ENCODE data around the gene SIM1.
"Not testable (repeated sequence)": the region's sequence is repeated elsewhere in the genome, so short reads cannot be mapped to it uniquely, and the experiment has no call there.

The SIM1 gene

DNA sequence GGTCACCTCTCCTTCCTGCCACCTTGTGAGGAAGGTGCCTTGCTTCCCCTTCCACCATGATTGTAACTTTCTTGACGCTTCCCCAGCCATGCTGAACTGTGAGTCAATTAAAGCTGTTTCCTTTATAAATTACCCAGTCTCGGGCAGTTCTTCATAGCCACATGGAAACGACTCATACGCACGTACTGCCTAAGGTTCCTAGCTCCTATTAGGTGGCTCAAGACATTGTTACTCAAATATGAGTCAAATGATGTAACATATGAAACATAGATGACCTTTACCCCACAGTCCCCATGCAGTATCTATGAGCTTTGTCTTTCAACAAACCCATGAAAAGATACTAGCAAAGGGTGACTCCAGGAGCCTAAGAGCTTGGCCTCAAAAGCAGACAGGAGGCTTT lies 98.3 kb downstream of the SIM1 start:
- Histone ChIP-seq H3K27ac (ENCODE audit: low read length) (no peak overlapping the region), H3K27me3 (ENCODE audit: low read depth, low read length) (no peaks in the 10 kb centered on the region), H3K79me2 (ENCODE audit: low read length) (no peaks in the 10 kb centered on the region), H3K4me2 (ENCODE audit: low read length) (no peak overlapping the region), H3K9me3 (ENCODE audit: insufficient read depth, low read length) (no peaks in the 10 kb centered on the region), H3K36me3 (replicated peaks; ENCODE audit: low read depth, low read length) (no peaks in the 10 kb centered on the region), H2AFZ (ENCODE audit: low read depth, low read length) (no peak overlapping the region), H3K4me1 (ENCODE audit: low read length) (peaks cover 9% of the 10 kb centered on the region; the same call in 1 of the 2 replicates), H3K9ac (ENCODE audit: low read length) (no peak overlapping the region), H3K4me3 (ENCODE audit: low read length) (no peak overlapping the region), H4K20me1 (ENCODE audit: insufficient read depth, low read length) (no peaks in the 10 kb centered on the region)
- TF ChIP-seq, protein P1, sequence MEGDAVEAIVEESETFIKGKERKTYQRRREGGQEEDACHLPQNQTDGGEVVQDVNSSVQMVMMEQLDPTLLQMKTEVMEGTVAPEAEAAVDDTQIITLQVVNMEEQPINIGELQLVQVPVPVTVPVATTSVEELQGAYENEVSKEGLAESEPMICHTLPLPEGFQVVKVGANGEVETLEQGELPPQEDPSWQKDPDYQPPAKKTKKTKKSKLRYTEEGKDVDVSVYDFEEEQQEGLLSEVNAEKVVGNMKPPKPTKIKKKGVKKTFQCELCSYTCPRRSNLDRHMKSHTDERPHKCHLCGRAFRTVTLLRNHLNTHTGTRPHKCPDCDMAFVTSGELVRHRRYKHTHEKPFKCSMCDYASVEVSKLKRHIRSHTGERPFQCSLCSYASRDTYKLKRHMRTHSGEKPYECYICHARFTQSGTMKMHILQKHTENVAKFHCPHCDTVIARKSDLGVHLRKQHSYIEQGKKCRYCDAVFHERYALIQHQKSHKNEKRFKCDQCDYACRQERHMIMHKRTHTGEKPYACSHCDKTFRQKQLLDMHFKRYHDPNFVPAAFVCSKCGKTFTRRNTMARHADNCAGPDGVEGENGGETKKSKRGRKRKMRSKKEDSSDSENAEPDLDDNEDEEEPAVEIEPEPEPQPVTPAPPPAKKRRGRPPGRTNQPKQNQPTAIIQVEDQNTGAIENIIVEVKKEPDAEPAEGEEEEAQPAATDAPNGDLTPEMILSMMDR (IDR thresholded peaks at IDR 0.05; ENCODE audit: low read depth, low read length) = no peak
- no peak for TF ChIP-seq EZH2phosphoT487 (IDR thresholded peaks at IDR 0.05; ENCODE audit: low read depth)

DNA sequence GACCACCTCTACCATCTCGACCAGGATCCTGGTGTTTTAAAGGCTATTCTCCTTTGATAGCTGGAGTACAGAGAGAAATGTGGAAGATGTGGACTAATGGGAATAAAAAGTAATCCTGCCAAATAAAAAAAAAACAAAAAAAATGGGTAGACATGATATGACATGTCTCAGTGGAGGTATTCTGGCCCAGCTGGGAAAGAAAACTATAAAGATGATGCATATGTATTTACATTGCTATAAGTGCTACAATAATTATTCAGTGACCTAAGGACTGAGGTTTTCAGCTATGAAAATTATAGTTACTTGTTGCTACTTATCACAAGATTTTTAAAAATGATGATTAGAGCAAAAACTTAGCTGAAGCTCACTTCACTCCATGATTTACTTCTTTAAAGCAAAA lies 101.1 kb downstream of the SIM1 start:
- no peak overlapping the region for H3K9ac ChIP-seq (ENCODE audit: low read length)
- peaks cover 5% of the 10 kb centered on the region; the same call in 1 of the 2 replicates for H3K4me1 ChIP-seq (ENCODE audit: low read length)
- no peaks in the 10 kb centered on the region for H3K79me2 ChIP-seq (ENCODE audit: low read length)
- no peaks in the 10 kb centered on the region for H4K20me1 ChIP-seq (ENCODE audit: insufficient read depth, low read length)
- no peak overlapping the region for H2AFZ ChIP-seq (ENCODE audit: low read depth, low read length)
- H3K4me2 ChIP-seq (ENCODE audit: low read length) = no peak overlapping the region
- no peak overlapping the region for H3K27ac ChIP-seq (ENCODE audit: low read length)
- TF ChIP-seq, protein P1 (IDR thresholded peaks at IDR 0.05; ENCODE audit: low read depth, low read length) = no peak
- TF ChIP-seq EZH2phosphoT487 (IDR thresholded peaks at IDR 0.05; ENCODE audit: low read depth) = no peak
- H3K27me3 ChIP-seq (ENCODE audit: low read depth, low read length) = no peaks in the 10 kb centered on the region
- H3K4me3 ChIP-seq (ENCODE audit: low read length) = no peak overlapping the region
- H3K9me3 ChIP-seq (ENCODE audit: insufficient read depth, low read length) = no peaks in the 10 kb centered on the region
- no peaks in the 10 kb centered on the region for H3K36me3 ChIP-seq (replicated peaks; ENCODE audit: low read depth, low read length)

DNA sequence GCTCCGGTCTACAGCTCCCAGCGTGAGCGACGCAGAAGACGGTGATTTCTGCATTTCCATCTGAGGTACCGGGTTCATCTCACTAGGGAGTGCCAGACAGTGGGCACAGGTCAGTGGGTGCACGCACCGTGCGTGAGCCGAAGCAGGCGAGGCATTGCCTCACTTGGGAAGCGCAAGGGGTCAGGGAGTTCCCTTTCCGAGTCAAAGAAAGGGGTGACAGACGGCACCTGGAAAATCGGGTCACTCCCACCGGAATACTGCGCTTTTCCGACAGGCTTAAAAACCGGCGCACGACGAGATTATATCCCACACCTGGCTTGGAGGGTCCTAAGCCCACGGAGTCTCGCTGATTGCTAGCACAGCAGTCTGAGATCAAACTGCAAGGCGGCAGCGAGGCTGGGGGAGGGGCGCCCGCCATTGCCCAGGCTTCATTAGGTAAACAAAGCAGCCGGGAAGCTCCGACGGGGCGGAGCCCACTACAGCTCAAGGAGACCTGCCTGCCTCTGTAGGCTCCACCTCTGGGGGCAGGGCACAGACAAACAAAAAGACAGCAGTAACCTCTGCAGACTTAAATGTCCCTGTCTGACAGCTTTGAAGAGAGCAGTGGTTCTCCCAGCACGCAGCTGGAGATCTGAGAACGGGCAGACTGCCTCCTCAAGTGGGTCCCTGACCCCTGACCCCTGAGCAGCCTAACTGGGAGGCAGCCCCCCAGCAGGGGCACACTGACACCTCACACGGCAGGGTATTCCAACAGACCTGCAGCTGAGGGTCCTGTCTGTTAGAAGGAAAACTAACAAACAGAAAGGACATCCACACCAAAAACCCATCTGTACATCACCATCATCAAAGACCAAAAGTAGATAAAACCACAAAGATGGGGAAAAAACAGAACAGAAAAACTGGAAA lies 109.7 kb downstream of the SIM1 start:
- not testable (repeated sequence) for H3K4me1 ChIP-seq (ENCODE audit: low read length); H4K20me1 ChIP-seq (ENCODE audit: insufficient read depth, low read length); H3K36me3 ChIP-seq (replicated peaks; ENCODE audit: low read depth, low read length); H3K4me3 ChIP-seq (ENCODE audit: low read length); H3K27ac ChIP-seq (ENCODE audit: low read length); H3K79me2 ChIP-seq (ENCODE audit: low read length); H3K9ac ChIP-seq (ENCODE audit: low read length); H3K4me2 ChIP-seq (ENCODE audit: low read length); H3K27me3 ChIP-seq (ENCODE audit: low read depth, low read length); H2AFZ ChIP-seq (ENCODE audit: low read depth, low read length); H3K9me3 ChIP-seq (ENCODE audit: insufficient read depth, low read length)

DNA sequence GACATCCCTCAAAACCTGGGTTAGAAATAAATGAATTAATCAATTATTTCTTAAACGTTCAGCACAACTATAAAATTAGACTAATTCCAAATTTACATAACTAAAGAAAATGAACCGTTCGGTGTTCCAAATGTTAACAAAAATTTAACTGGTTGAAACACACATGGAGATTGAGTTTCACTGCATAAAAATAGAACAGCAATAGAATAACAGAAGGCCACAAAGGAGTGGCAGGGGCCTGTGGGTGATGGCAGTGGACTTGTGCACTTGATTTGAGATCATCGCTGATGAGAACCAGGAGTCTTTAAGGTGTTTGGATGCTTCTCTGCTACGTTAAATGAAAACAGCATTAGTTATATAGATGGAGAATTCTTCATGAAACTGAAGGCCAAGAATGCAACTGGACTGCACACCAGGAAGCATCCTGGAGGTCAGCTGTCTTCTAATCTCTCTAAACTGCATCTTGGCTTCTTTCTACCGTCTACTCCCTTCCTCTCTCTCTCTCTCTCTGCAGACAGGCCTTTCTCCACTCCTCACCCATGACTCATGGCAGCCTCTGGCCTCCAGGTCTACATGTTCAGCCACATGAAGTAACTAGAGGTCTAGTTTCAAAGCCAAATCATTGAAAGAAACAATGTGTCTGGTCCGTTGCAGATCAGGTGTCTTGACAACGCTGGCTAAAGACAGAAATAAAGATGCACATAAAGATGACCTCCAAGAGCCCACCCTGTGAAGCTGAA lies 111.3 kb downstream of the SIM1 start:
- no peaks in the 10 kb centered on the region for H3K36me3 ChIP-seq (replicated peaks; ENCODE audit: low read depth, low read length)
- no peak overlapping the region for H3K4me2 ChIP-seq (ENCODE audit: low read length)
- no peak overlapping the region for H3K9ac ChIP-seq (ENCODE audit: low read length)
- no peaks in the 10 kb centered on the region for H3K79me2 ChIP-seq (ENCODE audit: low read length)
- no peaks in the 10 kb centered on the region for H3K4me1 ChIP-seq (ENCODE audit: low read length)
- H3K9me3 ChIP-seq (ENCODE audit: insufficient read depth, low read length) = no peaks in the 10 kb centered on the region
- no peaks in the 10 kb centered on the region for H3K27me3 ChIP-seq (ENCODE audit: low read depth, low read length)
- H3K4me3 ChIP-seq (ENCODE audit: low read length) = no peak overlapping the region
- no peaks in the 10 kb centered on the region for H4K20me1 ChIP-seq (ENCODE audit: insufficient read depth, low read length)
- TF ChIP-seq, protein P1 (IDR thresholded peaks at IDR 0.05; ENCODE audit: low read depth, low read length) = no peak
- TF ChIP-seq EZH2phosphoT487 (IDR thresholded peaks at IDR 0.05; ENCODE audit: low read depth) = no peak
- no peak overlapping the region for H3K27ac ChIP-seq (ENCODE audit: low read length)
- H2AFZ ChIP-seq (ENCODE audit: low read depth, low read length) = no peak overlapping the region

Measured in OCI-LY3 (cell line).